ENCODE measurements around the gene COQ6. TPM values are rescaled to one million over a fixed set of nuclear protein-coding genes. Genes with fewer than 3 reads are reported as not detected.

Gene COQ6
- total RNA-seq, 1 donor from 2014 or later = 13.7 TPM

DNA sequence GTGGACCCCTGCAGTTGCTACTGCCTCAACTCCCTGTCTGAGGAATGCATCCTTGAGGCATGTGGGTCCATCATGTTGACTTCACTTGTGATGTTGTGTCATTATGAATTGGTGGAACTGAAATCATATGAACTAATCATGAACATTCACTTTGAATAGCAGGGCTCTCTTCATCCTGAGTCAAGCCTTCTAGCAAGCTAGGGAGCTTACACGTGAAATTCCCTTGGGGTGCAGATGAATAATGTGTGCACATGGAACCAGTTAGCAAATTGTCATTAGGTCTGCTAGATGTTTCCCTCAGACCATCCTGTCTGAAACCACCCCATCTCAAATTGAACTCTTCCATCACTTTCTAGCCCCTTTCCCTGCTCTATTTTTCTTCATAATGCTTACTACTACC, 3.6 kb downstream of the COQ6 start:
- Mint-ChIP-seq H3K4me1 (ENCODE audit: low read depth, unreplicated experiment) (peaks cover 3% of the 10 kb centered on the region), H3K27me3 (ENCODE audit: unreplicated experiment) (no peaks in the 10 kb centered on the region), H3K4me3 (ENCODE audit: unreplicated experiment) (no peak overlapping the region), H3K9me3 (ENCODE audit: unreplicated experiment) (peaks cover 7% of the 10 kb centered on the region), H3K27ac (ENCODE audit: unreplicated experiment) (no peak overlapping the region), H3K36me3 (ENCODE audit: unreplicated experiment) (no peaks in the 10 kb centered on the region)
- DNase-seq = no peak
- TF ChIP-seq, protein P1, sequence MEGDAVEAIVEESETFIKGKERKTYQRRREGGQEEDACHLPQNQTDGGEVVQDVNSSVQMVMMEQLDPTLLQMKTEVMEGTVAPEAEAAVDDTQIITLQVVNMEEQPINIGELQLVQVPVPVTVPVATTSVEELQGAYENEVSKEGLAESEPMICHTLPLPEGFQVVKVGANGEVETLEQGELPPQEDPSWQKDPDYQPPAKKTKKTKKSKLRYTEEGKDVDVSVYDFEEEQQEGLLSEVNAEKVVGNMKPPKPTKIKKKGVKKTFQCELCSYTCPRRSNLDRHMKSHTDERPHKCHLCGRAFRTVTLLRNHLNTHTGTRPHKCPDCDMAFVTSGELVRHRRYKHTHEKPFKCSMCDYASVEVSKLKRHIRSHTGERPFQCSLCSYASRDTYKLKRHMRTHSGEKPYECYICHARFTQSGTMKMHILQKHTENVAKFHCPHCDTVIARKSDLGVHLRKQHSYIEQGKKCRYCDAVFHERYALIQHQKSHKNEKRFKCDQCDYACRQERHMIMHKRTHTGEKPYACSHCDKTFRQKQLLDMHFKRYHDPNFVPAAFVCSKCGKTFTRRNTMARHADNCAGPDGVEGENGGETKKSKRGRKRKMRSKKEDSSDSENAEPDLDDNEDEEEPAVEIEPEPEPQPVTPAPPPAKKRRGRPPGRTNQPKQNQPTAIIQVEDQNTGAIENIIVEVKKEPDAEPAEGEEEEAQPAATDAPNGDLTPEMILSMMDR (IDR thresholded peaks at IDR 0.05; ENCODE audit: partially characterized antibody, unreplicated experiment) = no peak

DNA sequence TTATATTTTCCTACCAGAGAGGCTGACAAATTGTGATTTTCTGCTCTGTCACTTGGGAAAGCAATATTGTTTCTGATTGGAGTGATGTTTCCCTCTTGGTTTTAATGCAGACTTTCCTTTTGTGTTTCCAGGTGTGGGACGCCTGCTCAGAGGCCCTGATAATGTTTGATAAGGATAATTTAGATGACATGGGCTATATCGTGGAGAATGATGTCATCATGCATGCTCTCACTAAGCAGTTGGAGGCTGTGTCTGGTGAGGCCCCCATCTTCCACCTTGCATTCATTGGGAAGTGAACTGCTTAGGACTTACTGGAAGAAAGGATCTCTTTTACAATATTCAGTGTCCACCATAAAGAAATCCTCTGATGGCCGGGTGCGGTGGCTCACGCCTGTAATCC, 5.6 kb downstream of the COQ6 start:
- Mint-ChIP-seq H3K4me1 (ENCODE audit: low read depth, unreplicated experiment) (peaks cover 3% of the 10 kb centered on the region), H3K27ac (ENCODE audit: unreplicated experiment) (no peak overlapping the region), H3K9me3 (ENCODE audit: unreplicated experiment) (peaks cover 3% of the 10 kb centered on the region), H3K4me3 (ENCODE audit: unreplicated experiment) (no peak overlapping the region), H3K36me3 (ENCODE audit: unreplicated experiment) (no peaks in the 10 kb centered on the region), H3K27me3 (ENCODE audit: unreplicated experiment) (no peaks in the 10 kb centered on the region)
- DNase-seq = no peak
- TF ChIP-seq, protein P1 (IDR thresholded peaks at IDR 0.05; ENCODE audit: partially characterized antibody, unreplicated experiment) = no peak

DNA sequence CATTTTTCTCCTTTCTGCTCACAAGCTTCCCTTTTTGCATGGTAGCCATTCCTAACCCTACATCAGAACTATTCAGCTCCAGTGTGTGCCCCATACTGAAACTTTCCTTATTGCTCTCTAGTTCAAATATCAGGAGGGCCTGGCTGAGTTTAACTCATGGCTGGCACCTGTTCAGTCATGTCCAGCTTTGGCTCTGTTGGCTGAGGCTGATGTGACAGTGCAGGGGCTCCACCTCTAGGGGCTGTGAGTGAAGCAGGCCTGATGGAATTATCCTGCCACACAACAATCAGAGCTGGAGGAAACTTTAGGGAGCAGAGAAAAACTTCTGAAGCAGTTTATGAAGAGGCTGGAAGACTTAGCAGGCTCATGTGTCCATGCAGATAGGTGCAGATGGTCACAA, 8.5 kb downstream of the COQ6 start:
- Mint-ChIP-seq H3K4me3 (ENCODE audit: unreplicated experiment) (no peak overlapping the region), H3K9me3 (ENCODE audit: unreplicated experiment) (no peaks in the 10 kb centered on the region), H3K27me3 (ENCODE audit: unreplicated experiment) (no peaks in the 10 kb centered on the region), H3K36me3 (ENCODE audit: unreplicated experiment) (no peaks in the 10 kb centered on the region), H3K27ac (ENCODE audit: unreplicated experiment) (no peak overlapping the region), H3K4me1 (ENCODE audit: low read depth, unreplicated experiment) (no peaks in the 10 kb centered on the region)
- TF ChIP-seq, protein P1 (IDR thresholded peaks at IDR 0.05; ENCODE audit: partially characterized antibody, unreplicated experiment) = no peak
- DNase-seq = no peak

DNA sequence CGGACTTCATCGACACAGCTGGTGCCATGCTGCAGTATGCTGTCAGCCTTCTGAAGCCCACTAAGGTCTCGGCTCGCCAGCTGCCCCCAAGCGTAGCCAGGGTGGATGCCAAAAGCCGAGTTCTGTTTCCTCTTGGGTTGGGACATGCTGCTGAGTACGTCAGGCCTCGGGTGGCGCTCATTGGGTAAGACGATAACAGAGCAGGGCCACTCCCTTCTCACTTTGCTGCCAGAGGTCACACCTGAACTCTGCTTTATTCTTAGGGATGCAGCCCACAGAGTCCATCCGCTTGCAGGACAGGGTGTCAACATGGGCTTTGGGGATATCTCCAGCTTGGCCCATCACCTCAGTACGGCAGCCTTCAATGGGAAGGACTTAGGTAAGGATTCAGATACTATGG, 11.1 kb downstream of the COQ6 start:
- TF ChIP-seq, protein P1 (IDR thresholded peaks at IDR 0.05; ENCODE audit: partially characterized antibody, unreplicated experiment) = no peak
- DNase-seq = no peak
- Mint-ChIP-seq H3K4me3 (ENCODE audit: unreplicated experiment) (no peak overlapping the region), H3K36me3 (ENCODE audit: unreplicated experiment) (no peaks in the 10 kb centered on the region), H3K27ac (ENCODE audit: unreplicated experiment) (no peak overlapping the region), H3K9me3 (ENCODE audit: unreplicated experiment) (no peaks in the 10 kb centered on the region), H3K4me1 (ENCODE audit: low read depth, unreplicated experiment) (no peaks in the 10 kb centered on the region), H3K27me3 (ENCODE audit: unreplicated experiment) (no peaks in the 10 kb centered on the region)

DNA sequence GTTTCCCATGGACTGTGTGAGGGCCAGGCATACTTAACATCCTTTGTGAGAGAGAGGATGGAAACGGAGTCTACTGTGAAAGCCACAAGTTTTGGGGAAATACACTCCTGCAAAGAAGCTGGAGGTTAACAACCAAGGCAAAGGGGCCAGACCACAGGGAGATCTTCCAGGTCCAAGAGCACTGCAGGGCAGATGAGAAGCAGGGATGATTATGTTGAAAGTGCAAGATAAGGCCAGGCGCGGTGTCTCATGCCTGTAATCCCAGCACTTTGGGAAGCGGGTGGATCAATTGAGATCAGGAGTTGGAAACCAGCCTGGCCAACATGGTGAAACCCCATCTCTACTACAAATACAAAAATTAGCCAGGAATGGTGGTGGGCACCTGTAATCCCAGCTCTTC, 15.1 kb downstream of the COQ6 start:
- no peaks in the 10 kb centered on the region for H3K9me3 Mint-ChIP-seq (ENCODE audit: unreplicated experiment)
- DNase-seq = no peak
- H3K4me3 Mint-ChIP-seq (ENCODE audit: unreplicated experiment) = no peak overlapping the region
- H3K4me1 Mint-ChIP-seq (ENCODE audit: low read depth, unreplicated experiment) = peaks cover 3% of the 10 kb centered on the region
- peak overlapping the region; percentile 59 for H3K27ac Mint-ChIP-seq (ENCODE audit: unreplicated experiment)
- TF ChIP-seq, protein P1 (IDR thresholded peaks at IDR 0.05; ENCODE audit: partially characterized antibody, unreplicated experiment) = no peak
- peaks cover 2% of the 10 kb centered on the region for H3K27me3 Mint-ChIP-seq (ENCODE audit: unreplicated experiment)
- H3K36me3 Mint-ChIP-seq (ENCODE audit: unreplicated experiment) = no peaks in the 10 kb centered on the region

Data from glutamatergic neuron (in vitro differentiated cells).